H1 (cell line): Measurements from ENCODE around the gene WDR45. TPM values are rescaled to one million over a fixed set of nuclear protein-coding genes. Genes with fewer than 3 reads are reported as not detected.

Experiments used
- ASH2L ChIP-seq: fragments of 200-600, 300-600 bp; sonication (generic); IDR thresholded peaks from one replicate; pipeline ENCODE4 v1.7.1; 2017; ENCODE audit warnings: low read length
- CHD2 ChIP-seq: IDR thresholded peaks from 2 replicates; pipeline ENCODE4 v1.6.1; 2012; ENCODE audit warnings: low read length, improper control_type of control experiment
- GABPA ChIP-seq: IDR thresholded peaks from 2 replicates; pipeline ENCODE4 v1.6.1; 2011; ENCODE audit warnings: mild to moderate bottlenecking, low read length, moderate library complexity, borderline replicate concordance; ENCODE audit not compliant: insufficient read depth
- KDM4A ChIP-seq: IDR thresholded peaks from one replicate; pipeline ENCODE4 v1.7.1; 2012; ENCODE audit warnings: low read depth, mild to moderate bottlenecking, moderate library complexity, low read length, inconsistent platforms; ENCODE audit not compliant: severe bottlenecking
- POLR2A ChIP-seq, 2 experiments: IDR thresholded peaks; 1 replicate in 1 of 2; 2 replicates in 1 of 2; pipeline ENCODE4 v1.6.1; 2011; ENCODE audit warnings: low read depth in 2 of 2, low read length in 2 of 2, mild to moderate bottlenecking in 2 of 2; ENCODE audit errors: control extremely low read depth in 1 of 2
- SIN3A ChIP-seq, 2 experiments: IDR thresholded peaks in 1 of 2; conservative IDR thresholded peaks in 1 of 2; 2 replicates each; pipeline ENCODE4 v1.6.1; 2011 to 2012; ENCODE audit warnings: low read length in 2 of 2, improper control_type of control experiment in 1 of 2, low read depth in 1 of 2, mild to moderate bottlenecking in 1 of 2
- SRF ChIP-seq: IDR thresholded peaks from 2 replicates; pipeline ENCODE4 v1.6.1; 2011; ENCODE audit warnings: mild to moderate bottlenecking, low read depth, low read length, moderate library complexity
- TBP ChIP-seq: IDR thresholded peaks from 2 replicates; pipeline ENCODE4 v1.6.1; 2011; ENCODE audit warnings: low read depth, low read length, improper control_type of control experiment
- polyA plus RNA-seq, 7 experiments: library from polyadenylated mRNA; depleted of rRNA in 3 of 7; stranded (reverse) in 5 of 7; unstranded in 2 of 7; fragments of >200 nt in 5 of 7; fragments of 200-250 nt in 2 of 7; gene quantifications; 1 replicate in 5 of 7; 2 replicates in 1 of 7; 4 replicates in 1 of 7; pipeline versions ENCODE4 v1.2.1 to v1.2.3, GENCODE V29; 2011 to 2013; ENCODE audit warnings: missing spikeins in 2 of 7, mixed read lengths in 2 of 7
- total RNA-seq: library from RNA; stranded (reverse); fragmentation: NEBNext Ultra II Directional; extraction: Animal tissue kit (Norgen Biotek cat#: 25700); gene quantifications from 2 replicates; pipeline ENCODE4 v1.2.1, GENCODE V29; 2021

The WDR45 gene
- total and polyA plus RNA-seq, 2 of the 8 experiments (the other 6 are each of a cell fraction or from before 2014, with no cell fraction given), result 27.9 to 49.7 TPM

- TF ChIP-seq SIN3A (conservative IDR thresholded peaks at IDR 0.05 in 1 of 2, IDR thresholded peaks at IDR 0.05 in 1 of 2; ENCODE audit: low read depth in 1 of 2, low read length in 2 of 2), result peak; percentile 57; a peak in 1 of 4 replicates
- peak; percentile 55; the same call in 1 of the 2 replicates for TF ChIP-seq TBP
- TF ChIP-seq SRF, result no peak
- 0 out of 3 replicates have a peak, but pooled peaks of 1 of the 2 experiments have one; percentile 32 for TF ChIP-seq POLR2A (IDR thresholded peaks at IDR 0.05; ENCODE audit: control extremely low read depth in 1 of 2, low read depth in 2 of 2, low read length in 2 of 2)
- peak; percentile 33; the same call in 1 of the 2 replicates for TF ChIP-seq CHD2
- peak; percentile 57; the same call in 1 of the 2 replicates for TF ChIP-seq GABPA
- TF ChIP-seq ASH2L, result peak; percentile 40
- TF ChIP-seq KDM4A, result peak; percentile 13
Observed at GRCh38 chrX:49079489-49080428, at the start of gene WDR45 (continued).
